HG02973 (cell line): Measurements from ENCODE around the gene TMC3.

Experiments used
- ATAC-seq: cut with Tn5 transposase; IDR thresholded peaks from one replicate; pipeline ENCODE4 v1.9.1; 2021; ENCODE audit warnings: moderate library complexity; ENCODE audit not compliant: unreplicated experiment

The TMC3 gene

DNA sequence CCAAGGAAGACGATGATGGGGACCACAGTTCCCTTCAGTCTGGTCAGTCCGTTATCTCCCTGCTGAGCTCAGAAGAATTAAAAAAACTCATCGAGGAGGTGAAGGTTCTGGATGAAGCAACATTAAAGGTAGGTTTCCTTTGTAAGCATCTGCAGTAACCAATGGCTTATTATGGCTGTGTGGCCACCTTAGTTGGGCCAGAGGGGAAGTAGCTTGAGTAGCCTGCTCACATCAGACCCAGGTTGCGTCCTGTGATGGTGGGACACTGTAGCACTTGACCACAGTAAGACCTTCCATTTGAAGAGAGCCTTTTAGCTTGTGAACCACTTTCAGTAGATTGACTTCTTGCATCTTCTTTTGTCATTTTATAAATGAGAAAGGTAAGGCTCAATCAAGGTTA, 72.6 kb downstream of the TMC3 start:
- ATAC-seq: no peak

DNA sequence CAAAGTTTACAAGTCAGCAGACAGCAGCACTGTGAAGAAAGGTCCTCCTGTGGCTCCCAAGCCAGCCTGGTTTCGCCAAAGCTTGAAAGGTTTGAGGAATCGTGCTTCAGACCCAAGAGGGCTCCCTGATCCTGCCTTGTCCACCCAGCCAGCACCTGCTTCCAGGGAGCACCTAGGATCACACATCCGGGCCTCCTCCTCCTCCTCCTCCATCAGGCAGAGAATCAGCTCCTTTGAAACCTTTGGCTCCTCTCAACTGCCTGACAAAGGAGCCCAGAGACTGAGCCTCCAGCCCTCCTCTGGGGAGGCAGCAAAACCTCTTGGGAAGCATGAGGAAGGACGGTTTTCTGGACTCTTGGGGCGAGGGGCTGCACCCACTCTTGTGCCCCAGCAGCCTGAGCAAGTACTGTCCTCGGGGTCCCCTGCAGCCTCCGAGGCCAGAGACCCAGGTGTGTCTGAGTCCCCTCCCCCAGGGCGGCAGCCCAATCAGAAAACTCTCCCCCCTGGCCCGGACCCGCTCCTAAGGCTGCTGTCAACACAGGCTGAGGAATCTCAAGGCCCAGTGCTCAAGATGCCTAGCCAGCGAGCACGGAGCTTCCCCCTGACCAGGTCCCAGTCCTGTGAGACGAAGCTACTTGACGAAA, 74.3 kb downstream of the TMC3 start:
- no peak for ATAC-seq

DNA sequence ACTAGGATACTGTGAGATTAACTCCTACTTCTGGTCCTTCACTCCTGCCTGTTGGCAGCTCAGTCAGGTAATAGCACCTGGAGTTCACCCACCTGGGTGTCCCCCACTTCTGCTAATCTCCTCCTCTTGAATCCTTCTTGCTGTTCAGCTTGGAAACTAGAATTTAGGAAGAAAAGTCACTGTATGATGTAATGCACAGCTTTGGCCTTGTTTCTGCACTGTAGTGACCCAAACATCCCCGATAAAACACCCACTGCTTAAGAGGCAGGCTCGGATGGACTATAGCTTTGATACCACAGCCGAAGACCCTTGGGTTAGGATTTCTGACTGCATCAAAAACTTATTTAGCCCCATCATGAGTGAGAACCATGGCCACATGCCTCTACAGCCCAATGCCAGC, 74.9 kb downstream of the TMC3 start:
- ATAC-seq: no peak

DNA sequence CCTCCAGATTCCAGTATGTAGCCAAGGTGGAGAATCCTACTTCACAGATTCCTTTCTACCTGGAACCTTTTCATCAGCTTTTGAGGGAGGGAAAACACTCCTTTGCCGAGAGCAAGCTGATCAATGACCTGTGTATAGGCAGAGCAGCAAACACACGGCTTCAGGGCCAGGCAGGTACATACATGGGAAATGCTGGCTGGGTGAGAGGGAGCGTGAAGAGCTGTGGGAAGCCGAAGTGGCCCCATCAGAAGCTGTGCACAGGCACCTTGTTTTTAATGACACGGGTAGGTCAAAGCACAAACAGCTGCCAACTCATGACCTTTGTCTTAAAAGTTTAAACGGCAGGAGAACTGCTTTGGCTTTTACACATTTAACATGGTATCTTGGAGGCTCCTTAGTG, 75.4 kb downstream of the TMC3 start:
- ATAC-seq: no peak

DNA sequence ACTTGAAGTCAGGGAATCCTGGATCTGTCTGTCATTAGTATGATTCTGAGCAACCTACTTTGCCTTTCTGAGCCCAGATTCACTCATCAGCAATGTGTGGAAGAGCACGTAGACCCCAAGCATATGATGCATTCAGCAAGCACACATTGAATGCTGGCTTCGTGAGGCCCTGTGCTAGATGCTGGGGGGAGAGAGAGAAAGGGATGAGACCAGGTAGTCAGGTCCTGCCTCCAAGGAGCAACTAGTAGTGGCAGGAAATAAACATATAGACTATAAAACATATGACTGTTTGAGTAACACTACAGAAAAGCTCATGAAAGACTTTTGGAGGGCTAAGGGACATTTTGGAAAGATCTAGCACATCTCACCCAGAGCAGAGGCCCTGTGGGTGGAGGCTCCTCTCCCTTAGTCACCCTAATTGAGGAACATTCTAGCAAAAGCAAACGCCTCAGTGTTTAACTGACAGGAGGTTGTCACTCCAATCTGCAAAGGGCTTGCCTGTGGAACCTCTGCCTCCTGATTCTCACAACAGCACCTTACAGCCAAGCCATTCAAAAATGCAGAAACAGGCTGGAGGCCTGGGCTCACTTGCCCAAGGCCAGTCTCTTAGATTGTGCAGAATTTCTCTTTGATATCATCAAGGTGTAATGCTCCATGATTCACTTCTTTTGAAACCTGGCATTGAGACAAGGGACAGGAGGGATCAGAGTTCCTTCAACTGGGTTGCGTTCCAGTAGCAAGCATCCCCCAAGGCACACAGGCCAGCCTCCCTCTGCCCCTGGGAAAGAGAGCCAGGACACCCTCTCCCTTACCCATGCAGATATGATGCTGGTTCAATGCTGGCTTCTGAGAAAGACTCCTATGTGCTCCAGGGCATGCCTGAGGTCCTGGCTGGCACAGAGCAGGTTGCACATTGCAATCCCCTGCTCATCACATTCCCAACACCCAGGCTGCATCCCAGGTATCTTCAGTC, 76.1 kb downstream of the TMC3 start:
- no peak for ATAC-seq

DNA sequence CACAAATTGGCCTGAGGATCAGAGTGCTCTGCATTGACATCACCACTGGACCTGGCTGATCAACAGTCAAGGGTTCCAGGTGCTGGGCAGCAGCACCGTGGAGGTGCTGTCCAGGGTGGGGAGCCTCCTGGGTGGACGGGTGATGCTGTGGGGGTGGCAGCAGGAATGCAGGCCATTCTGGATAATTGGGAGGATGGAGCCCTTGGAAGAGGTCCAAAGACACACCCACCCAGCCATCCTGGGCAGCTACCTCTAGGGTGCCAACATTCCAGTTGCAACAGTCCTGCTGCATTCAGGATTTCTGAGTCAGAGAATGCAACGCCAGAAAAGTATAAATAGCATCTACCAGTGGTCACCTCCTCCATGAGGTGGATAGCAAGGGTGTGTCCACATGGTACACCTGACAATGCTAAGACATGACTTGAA, 76.9 kb downstream of the TMC3 start:
- ATAC-seq: no peak

DNA sequence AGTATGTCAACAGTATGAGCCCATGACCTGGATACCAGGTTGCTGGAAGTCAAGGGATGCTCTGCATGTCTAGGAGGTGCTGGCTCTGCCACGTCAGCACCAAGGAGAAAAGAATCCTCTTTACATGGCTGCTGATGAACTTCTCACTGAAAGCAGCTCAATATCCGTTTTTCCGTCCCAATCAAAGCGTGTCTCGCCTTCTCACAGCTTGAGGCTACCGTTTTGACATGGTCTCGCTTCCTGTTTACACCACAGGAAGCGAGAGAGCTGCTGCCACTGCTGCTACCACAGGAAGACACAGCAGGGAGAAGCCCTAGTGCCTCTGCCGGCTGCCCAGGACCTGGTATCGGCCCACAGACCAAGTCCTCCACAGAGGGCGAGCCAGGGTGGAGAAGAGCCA, 77.3 kb downstream of the TMC3 start:
- peak; percentile 39 for ATAC-seq

DNA sequence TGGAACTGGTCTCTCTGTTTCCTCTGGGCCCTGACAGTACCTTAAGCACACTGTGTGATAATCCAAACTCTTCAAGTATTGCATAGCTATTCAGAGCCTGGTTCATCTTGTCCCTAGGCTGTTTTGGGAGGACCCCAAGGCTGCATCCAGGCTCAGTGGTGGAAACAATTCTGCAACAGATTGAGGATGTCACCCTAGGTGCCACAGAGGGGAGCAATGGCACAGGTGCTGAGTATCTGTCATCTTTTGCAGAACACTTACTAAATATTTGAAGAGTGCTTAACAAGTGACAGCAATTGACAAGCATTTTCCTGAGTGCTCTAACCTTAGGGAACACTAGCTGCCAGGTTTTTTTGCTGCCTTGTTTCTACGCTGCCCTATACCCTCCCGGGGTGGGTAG, 77.8 kb downstream of the TMC3 start:
- no peak for ATAC-seq

DNA sequence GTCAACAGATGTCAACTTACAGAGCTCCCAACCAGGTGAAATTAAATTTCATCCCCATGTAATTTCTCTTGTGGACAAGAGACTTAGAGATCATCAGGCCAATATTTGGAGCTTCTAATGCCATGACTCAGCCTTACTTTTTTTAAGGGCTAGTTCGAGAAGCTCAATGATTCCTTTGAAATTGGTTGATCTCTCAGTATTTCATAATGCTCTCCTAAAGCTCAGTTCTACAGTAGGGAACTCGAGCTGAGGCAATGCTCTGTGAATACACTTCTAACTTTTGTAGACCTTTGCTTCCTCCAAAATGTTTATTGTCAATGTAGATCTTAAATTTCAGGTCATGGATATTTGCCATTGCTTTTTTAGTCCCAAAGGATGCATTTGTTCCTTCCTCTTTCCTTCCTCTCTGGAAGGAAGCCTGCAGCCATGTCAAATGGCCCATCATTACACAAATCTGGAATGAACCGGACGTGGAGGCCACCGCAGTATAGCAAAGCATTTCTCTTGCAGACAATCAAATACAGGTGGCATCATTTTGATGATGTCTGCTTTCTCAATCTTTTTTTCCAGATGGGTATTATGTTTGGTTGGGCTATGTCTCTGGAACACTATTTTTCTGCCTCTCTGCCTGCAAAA, 78.4 kb downstream of the TMC3 start:
- ATAC-seq: no peak

DNA sequence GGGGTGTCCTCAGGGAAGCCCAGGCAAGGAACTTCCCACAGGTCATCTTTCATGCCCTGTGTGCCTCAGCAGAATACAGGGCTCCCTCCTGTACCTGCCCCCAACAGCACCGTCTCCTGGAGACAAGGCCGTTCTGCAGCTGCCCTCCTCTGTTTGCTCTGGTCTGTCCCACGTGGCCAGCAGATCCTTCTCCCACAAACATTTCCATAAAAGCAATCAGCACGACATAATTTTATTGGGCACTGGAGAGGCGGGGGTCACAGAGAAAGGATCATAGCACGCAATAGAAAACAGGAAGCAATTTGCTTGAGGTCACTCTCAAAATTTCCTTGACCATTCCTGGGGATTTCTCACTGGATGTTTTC, 79.5 kb downstream of the TMC3 start:
- ATAC-seq: no peak

DNA sequence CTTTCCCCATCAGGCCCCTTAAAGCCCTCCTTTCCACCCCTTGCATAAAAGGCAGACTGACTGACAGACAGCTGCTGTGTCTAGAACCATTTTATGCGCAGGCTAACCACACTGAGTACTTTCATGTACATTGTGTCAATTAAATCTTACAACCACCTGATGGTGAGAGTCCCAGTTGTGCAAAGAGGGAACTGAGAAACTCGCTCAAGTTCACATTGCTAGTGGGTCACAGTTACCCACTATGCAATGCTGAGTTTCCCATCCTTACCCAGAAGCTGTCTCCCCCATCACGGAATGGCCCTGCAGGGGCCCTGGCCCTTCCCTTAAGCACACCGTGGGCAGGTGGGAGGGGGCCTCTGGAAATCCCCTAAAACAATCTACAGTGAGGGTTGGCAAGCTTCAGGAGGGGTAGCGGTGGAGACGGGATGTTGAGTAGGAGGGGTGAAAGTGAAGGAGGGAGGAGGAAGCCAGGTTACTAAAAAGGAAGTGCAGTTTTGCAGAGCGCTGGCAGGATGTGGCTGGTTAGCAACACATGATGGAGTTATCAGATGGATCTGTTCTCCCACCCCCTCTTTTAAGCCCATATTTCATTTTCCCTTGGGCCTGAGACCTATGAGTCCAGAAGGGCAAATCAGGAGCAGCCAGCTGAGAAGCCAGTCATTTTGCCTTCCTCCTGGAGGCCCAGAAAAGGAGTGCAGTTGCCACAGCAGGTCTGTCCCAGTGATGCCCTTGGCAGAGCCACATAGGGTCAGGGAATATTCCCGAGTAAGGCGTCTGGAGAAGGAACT, 80.1 kb downstream of the TMC3 start:
- ATAC-seq: peak; percentile 65

DNA sequence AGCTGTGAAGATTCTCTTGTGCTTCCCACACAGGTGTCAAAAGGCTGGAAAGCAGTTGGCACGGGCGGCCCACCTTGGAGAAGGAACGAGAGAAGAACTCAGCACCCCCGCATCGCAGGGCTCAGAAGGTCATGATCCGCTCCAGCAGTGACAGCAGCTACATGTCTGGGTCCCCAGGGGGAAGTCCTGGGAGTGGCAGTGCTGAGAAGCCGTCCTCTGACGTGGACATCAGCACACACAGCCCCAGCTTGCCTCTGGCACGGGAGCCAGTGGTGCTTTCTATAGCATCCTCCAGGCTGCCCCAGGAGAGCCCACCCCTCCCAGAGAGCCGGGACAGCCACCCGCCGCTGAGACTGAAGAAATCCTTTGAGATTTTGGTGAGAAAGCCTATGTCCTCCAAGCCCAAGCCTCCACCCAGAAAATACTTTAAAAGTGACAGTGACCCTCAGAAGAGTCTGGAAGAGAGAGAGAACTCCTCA, 81.5 kb downstream of the TMC3 start:
- ATAC-seq: peak; percentile 27

DNA sequence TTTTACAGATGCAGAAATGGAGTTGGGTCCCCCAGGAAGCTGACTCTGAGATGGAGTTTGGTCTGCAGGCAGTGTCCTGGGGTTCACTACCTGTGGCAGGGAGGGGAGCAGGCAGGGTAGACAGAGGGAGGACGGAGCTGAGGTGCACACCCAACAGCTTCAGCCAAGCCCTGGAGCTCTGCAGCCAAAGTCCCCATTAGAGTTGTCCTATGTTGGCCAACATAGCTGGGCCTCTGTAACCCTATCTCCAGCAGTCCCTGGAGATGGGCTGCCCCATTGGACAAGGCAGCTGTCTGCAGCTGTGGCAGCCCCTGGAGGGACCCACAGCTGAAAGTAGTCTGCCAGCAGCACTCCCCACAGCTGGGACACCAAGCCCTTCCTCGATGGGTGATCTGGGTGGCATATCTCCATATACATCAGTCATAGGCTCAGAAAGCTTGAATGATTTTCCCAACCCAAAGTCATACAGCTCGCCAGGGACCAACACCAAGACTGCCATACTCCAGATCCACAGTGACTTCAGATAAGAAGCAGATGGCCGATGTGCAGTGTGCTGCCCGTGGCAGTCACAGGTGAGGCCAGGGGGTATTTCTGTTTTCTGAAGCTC, 82.0 kb downstream of the TMC3 start:
- ATAC-seq: no peak

DNA sequence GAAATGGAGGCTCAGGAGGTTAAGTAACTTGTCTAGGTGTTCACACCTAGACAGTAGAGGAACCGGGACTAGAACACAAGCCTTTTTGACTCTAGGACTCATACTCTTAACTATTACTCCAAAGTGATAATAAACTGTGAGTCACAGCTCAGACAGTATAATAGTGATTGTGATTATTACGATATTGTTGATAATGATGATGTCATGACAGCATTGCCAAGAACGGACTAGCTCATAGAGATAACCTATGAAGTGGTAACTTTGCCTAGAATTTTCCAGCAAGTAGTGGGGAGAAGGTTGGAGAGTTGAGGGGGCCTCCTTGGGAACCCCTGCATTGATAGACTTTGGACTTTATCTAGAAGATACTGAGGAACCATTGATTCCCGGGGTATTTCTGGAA, 84.1 kb downstream of the TMC3 start:
- no peak for ATAC-seq

DNA sequence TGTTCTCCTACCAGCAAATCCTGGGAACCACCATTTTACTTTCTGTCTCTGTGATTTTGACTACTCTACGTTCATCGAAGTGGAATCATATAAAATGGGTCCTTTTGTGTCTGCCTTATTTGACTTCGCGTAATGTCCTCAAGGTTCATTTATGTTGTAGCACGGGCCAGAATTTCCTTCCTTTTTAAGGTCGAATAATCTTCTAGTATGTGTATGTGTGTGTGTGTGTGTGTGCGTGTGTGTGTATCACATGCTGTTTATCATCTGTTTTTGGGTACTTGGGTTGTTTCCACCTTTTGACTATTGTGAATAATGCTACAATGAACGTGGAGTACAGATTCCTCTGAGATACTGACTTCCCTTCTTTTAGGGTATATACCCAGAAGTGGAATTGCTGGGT, 85.4 kb downstream of the TMC3 start:
- no peak for ATAC-seq

DNA sequence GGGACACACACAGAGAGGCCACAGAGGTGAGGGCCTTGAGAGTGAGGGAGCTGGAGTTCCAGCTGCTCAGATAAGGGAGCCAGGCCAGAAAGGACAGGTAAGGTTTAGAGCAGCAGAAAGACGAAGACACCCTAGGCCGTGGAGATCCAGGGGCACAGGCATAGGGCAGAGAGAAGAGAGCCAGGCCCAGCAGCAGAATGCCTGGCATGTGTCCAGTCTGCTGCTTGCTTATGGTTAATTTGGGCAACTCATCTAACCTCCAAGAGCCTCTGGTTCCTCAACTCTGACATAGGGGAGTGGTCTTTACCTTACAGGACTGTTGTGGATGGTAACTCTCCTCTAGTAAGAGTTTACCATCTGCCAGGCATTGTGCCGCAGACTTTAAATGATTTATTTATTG, 86.0 kb downstream of the TMC3 start:
- ATAC-seq: no peak

DNA sequence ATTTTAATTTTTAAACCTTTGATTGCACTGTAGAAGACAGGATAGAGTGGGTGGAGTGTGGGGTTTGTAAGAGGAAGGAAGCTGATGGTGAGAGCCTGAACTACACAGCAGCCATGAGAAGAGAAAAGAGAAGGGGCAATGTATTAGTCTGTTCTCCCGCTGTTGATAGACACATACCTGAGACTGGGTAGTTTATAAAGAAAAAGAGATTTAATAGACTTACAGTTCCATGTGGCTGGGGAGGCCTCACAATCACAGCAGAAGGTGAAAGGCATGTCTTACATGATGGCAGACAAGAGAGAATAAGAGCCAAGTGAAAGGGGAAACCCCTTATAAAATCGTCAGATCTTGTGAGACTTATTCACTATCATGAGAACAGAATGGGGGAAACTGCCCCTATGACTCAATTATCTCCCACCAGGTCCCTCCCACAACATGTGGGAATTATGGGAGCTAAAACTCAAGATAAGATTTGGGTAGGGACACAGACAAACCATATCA, 87.3 kb downstream of the TMC3 start:
- ATAC-seq: no peak

DNA sequence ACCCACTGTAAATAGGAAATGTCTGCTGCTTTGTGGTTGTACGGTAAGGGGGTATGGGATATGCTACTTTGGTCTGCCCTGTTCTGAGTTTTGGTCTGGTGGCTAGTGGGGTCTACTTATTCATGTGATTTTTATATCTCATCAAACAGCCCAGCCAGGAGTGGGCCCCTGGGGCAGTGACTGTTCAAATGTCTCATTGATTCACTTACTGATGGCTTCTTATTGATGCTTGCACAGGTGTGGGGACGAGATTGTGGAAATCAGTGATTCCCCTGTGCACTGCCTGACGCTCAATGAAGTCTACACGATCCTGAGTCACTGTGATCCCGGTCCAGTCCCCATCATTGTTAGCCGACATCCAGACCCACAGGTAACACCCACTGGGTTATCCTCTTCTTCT, 88.6 kb downstream of the TMC3 start:
- ATAC-seq: no peak

DNA sequence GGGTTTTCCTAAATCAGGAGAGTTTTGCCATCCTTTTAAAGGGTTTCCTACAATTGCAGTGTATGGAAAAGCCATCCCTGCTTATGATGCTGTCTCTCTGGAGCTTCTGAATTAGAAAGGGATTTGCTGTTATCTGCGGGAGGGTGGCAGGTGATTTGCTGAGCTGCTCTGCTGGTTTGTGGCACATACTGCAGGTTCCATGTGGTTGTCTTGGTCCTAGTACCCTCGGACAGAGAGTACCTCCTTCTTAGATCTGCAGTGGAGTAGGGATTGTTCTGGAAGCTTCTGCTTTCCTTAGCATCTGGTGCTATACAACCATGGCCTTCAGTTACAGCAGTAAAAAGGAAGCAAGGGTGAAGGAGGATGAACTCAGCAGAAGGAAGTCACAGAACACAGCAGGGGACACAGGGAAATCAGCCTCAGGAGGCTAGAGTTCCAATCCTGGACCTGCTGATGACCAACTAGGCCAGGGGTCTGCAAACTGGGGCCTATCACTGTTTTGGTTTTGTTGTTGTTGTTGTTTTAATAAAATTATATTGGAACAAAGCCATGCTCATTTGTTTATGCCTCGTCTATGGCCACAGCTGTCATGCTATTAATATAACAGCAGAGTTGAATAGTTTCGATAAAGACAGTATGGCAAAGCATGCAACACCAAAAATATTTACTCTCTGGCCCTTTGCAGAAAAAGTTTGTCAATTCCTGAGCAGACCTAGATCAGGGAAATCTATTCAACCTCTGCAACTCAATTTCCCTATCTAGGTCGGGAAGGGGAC, 89.6 kb downstream of the TMC3 start:
- ATAC-seq: no peak

DNA sequence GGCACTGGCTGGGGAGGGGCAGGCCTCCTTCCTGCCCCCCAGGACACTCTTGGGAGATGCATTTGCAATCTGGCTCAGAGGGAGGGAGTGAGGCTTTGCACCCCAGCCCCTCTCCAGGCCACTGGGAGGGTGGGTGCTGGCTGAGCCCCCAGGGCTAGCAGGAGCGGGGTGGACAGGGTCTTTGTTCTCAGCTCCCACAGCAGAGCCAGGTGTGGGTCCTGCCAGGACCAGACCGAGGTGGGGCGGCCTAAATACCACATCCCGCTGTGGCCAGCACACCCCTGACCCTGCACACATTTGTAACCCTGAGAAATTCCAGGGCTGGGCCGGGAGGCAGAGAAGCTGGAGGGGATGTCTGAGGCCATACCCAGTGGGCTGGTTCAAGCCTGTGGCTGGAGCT, 91.1 kb downstream of the TMC3 start:
- no peak for ATAC-seq
